Smooth muscle cell of trachea (primary cell): ENCODE measurements around the gene LEO1. TPM values are rescaled to one million over a fixed set of nuclear protein-coding genes. Genes with fewer than 3 reads are reported as not detected.

ENCODE experiments used
- total RNA-seq: library from RNA; depleted of rRNA; stranded (reverse); fragments of >200 nt; gene quantifications from 2 replicates; pipeline ENCODE4 v1.2.1, GENCODE V29; 2014

LEO1 gene
- 23.8 and 35.6 TPM in 2 replicates for total RNA-seq

DNA sequence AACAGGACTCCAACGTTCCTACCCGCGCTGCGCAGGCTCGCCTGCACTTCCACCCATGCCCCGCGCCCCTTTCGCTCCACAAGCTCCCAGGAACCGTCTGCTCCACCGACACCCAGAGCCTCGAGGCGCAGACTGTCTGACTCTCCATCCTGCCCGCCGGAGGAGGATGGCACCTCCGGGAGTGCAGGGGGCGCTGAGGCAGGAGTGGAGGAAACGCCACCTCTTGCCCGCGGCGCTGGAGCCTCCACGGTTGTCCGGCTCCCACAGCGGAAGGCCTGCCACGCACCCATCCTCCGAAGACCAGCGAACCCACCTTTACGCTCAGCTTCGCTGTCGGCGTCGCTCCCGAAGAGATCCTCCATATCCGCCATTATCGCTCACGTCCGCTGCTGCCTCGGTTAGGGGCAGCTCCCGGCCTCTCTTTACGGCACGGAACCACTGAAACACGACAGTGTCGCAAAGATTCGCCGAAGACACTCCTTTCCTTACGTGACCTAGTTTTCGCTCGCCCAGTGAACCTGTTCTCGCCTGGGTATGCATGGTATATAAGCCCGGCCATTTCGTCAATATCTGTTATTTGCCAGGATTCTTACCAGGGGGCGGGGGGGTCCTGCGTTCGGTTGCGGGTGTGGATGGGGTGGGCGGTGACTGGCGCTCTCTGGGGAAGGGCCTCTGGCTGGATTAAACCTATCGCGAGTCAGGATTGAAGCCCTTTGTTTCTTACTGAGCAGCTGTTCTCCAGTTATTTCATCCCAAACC is at the start of gene LEO1:
TSS of gene LEO1 (minus strand) at position 404 of the 759 bp plus-strand sequence. CDS start at position 371, 33 bp downstream.

DNA sequence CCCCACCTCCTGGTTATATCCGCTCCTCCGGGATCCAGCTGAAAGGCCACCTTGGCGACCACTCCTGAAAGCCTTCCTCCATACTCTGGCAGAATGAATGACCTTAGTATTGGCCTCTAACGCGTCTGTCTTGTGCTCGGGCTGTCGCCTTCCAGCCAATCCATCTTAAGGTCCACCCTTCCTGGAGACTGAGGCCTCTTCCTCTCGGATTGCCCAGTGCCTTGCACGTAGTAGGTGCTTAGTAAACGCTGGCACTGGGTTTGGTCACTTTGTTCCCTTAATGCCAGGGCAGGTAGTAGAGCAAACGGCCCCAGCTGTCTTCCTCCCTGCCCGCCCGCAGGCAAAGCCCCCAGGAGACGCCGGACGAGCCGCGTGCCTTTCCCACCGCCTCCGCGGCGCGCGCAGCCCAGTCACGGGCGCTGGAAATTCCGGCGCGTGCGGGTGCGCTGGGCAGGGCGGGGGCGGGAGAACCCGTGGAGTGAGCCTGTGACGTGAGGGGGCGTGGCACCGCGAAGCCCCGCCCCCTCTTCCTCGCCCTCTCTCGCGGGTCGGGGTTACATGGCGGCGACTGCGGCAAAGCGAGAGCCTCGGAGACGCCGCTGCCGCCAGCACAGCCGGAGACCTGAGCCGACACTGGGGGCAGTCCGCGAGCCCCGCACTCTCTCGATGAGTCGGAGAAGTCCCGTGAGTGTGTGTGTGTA is 47.3 kb upstream of the LEO1 start, which contains the start of gene MAPK6:
TSS of gene MAPK6 (plus strand) at position 527 of the 701 bp plus-strand sequence. CDS start 27,242 bp downstream, outside the sequence.

Other genes with a start within 250 kb of the LEO1 start
- gene LYSMD2, start 234.1 kb downstream of the LEO1 start, total RNA-seq, result 3.6 and 6.6 TPM in 2 replicates
- gene TMOD2, start 220.2 kb downstream of the LEO1 start, total RNA-seq, result 9.0 and 9.3 TPM in 2 replicates
- 33.6 and 41.2 TPM in 2 replicates for gene TMOD3, start 142.1 kb downstream of the LEO1 start, total RNA-seq
- gene MAPK6, start 47.4 kb upstream of the LEO1 start, total RNA-seq, result 49.1 and 56.7 TPM in 2 replicates
- gene BCL2L10, start 141.0 kb upstream of the LEO1 start, total RNA-seq, result 0.17 TPM in 1 of 2 replicates, not detected in the other
- 38.1 and 45.2 TPM in 2 replicates for gene GNB5, start 219.6 kb upstream of the LEO1 start, total RNA-seq